WTC11 (cell line): ENCODE results near the gene CHMP2B. TPM values are rescaled to one million over a fixed set of nuclear protein-coding genes. Genes with fewer than 3 reads are reported as not detected.

Source experiments
- ATAC-seq: fragments of 200-7000 bp; cut with Tn5 transposase; 2 replicates; pipeline ENCODE4 v1.10.0; 2021; ENCODE audit warnings: mild to moderate bottlenecking, moderate library complexity
- CTCF ChIA-PET: fragments of 300-600 bp; sonication (Branson Sonifier 250); formaldehyde crosslinking; loops from one replicate; lab custom pipeline; 2021; ENCODE audit warnings: antibody characterized with exemption; lab: Charles Lee
- POLR2A ChIA-PET: fragments of 350-600 bp; sonication (Branson Sonifier 250); formaldehyde crosslinking; loops from one replicate; lab custom pipeline; 2021; ENCODE audit warnings: antibody characterized with exemption; lab: Charles Lee
- DNase-seq: peaks from one replicate; pipeline ENCODE4 v3.0.0; 2021; ENCODE audit warnings: low spot score
- H3K27ac Mint-ChIP-seq: 2 replicates; pipeline ENCODE4 v1.8.0; 2021; ENCODE audit warnings: mixed read lengths
- H3K27me3 Mint-ChIP-seq: 2 replicates; pipeline ENCODE4 v1.8.0; 2021; ENCODE audit warnings: low read depth, mild to moderate bottlenecking, moderate library complexity, mixed read lengths
- H3K36me3 Mint-ChIP-seq: 2 replicates; pipeline ENCODE4 v1.8.0; 2021; ENCODE audit warnings: mixed read lengths
- H3K4me1 Mint-ChIP-seq: 2 replicates; pipeline ENCODE4 v1.8.0; 2022; ENCODE audit warnings: mixed read lengths
- H3K4me3 Mint-ChIP-seq: 2 replicates; pipeline ENCODE4 v1.8.0; 2021; ENCODE audit warnings: mild to moderate bottlenecking, moderate library complexity, mixed read lengths
- H3K9me3 Mint-ChIP-seq: 2 replicates; pipeline ENCODE4 v1.8.0; 2021; ENCODE audit warnings: mixed read lengths
- CREB1 ChIP-seq: sonication (generic); formaldehyde crosslinking; IDR thresholded peaks from 2 replicates; pipeline ENCODE4 v1.8.0; 2023; ENCODE audit warnings: mild to moderate bottlenecking, missing genetic modification reagents
- CREM ChIP-seq: sonication (generic); formaldehyde crosslinking; IDR thresholded peaks from 2 replicates; pipeline ENCODE4 v1.8.1; 2022; ENCODE audit warnings: mild to moderate bottlenecking, missing genetic modification reagents, moderate library complexity
- E2F4 ChIP-seq: sonication (generic); formaldehyde crosslinking; IDR thresholded peaks from 2 replicates; pipeline ENCODE4 v1.8.1; 2022; ENCODE audit warnings: low read depth, mild to moderate bottlenecking, moderate library complexity, missing genetic modification reagents, borderline replicate concordance
- ESRRA ChIP-seq: sonication (generic); formaldehyde crosslinking; IDR thresholded peaks from 2 replicates; pipeline ENCODE4 v1.8.1; 2022; ENCODE audit warnings: mild to moderate bottlenecking, missing genetic modification reagents, borderline replicate concordance
- FOXP4 ChIP-seq: sonication (generic); formaldehyde crosslinking; IDR thresholded peaks from 2 replicates; pipeline ENCODE4 v1.8.0; 2022; ENCODE audit warnings: mild to moderate bottlenecking, missing genetic modification reagents
- MLX ChIP-seq: sonication (generic); formaldehyde crosslinking; IDR thresholded peaks from 2 replicates; pipeline ENCODE4 v1.8.1; 2023; ENCODE audit warnings: mild to moderate bottlenecking, missing genetic modification reagents, moderate library complexity
- MXD4 ChIP-seq: fragments of 250-450 bp; sonication (Bioruptor Pico); IDR thresholded peaks from 2 replicates; pipeline ENCODE4 v1.8.0; 2021; ENCODE audit warnings: mild to moderate bottlenecking, moderate library complexity, borderline replicate concordance
- NFE2L1 ChIP-seq: sonication (generic); formaldehyde crosslinking; IDR thresholded peaks from 2 replicates; pipeline ENCODE4 v1.8.1; 2023; ENCODE audit warnings: missing genetic modification reagents
- NR2C2 ChIP-seq: sonication (generic); formaldehyde crosslinking; IDR thresholded peaks from 2 replicates; pipeline ENCODE4 v1.8.0; 2022; ENCODE audit warnings: mild to moderate bottlenecking, missing genetic modification reagents
- NR3C1 ChIP-seq: sonication (generic); formaldehyde crosslinking; conservative IDR thresholded peaks from 2 replicates; pipeline ENCODE4 v1.8.1; 2023; ENCODE audit warnings: low read depth, mild to moderate bottlenecking, missing genetic modification reagents
- OVOL2 ChIP-seq: fragments of 250-450 bp; sonication (Bioruptor Pico); IDR thresholded peaks from 2 replicates; pipeline ENCODE4 v1.9.0; 2021; ENCODE audit warnings: mild to moderate bottlenecking, borderline replicate concordance
- RELA ChIP-seq: sonication (generic); formaldehyde crosslinking; IDR thresholded peaks from 2 replicates; pipeline ENCODE4 v1.8.1; 2022; ENCODE audit warnings: missing genetic modification reagents, mild to moderate bottlenecking, borderline replicate concordance
- ZNF219 ChIP-seq: sonication (generic); formaldehyde crosslinking; IDR thresholded peaks from 2 replicates; pipeline ENCODE4 v1.8.0; 2023; ENCODE audit warnings: missing genetic modification reagents, mild to moderate bottlenecking, borderline replicate concordance
- ZNF423 ChIP-seq: fragments of 250-450 bp; sonication (Bioruptor Pico); IDR thresholded peaks from 2 replicates; pipeline ENCODE4 v2.1.2; 2022; ENCODE audit warnings: mild to moderate bottlenecking, moderate library complexity
- ZSCAN18 ChIP-seq: fragments of 250-450 bp; sonication (Bioruptor Pico); IDR thresholded peaks from 2 replicates; pipeline ENCODE4 v2.1.2; 2022; ENCODE audit warnings: mild to moderate bottlenecking, moderate library complexity
- total RNA-seq: library from RNA; stranded (reverse); gene quantifications from 3 replicates; pipeline ENCODE4 v1.2.3, GENCODE V29; 2021
- TF ChIP-seq, protein P1 (sequence below): fragments of 200-600 bp; IDR thresholded peaks from 2 replicates; pipeline ENCODE4 v1.8.0; 2022; ENCODE audit warnings: antibody characterized with exemption
- TF ChIP-seq, protein P2 (sequence below): fragments of 250-450 bp; sonication (Bioruptor Pico); IDR thresholded peaks from 2 replicates; pipeline ENCODE4 v1.8.0; 2021; ENCODE audit warnings: mild to moderate bottlenecking
- TF ChIP-seq, protein P3 (sequence below): sonication (generic); formaldehyde crosslinking; IDR thresholded peaks from 2 replicates; pipeline ENCODE4 v1.8.0; 2023; ENCODE audit warnings: missing genetic modification reagents

Gene CHMP2B
- total RNA-seq, 1 experiment from 2014 or later: 37.8 TPM

- H3K4me1 Mint-ChIP-seq: peaks cover 15% of the 10 kb centered on the region
- POLR2A ChIA-PET: no interaction called here
- H3K27me3 Mint-ChIP-seq: no peaks in the 10 kb centered on the region
- peak; percentile 43; the same call in 1 of the 2 replicates for ATAC-seq
- no peak overlapping the region for H3K27ac Mint-ChIP-seq
- no peaks in the 10 kb centered on the region for H3K36me3 Mint-ChIP-seq
- no peak overlapping the region for H3K4me3 Mint-ChIP-seq
- CTCF ChIA-PET: interaction anchor here (0.6 to 2.3 kb wide), 6 partner anchors 12 to 745 kb away, joined by 3 to 7 read pairs (median 6); partner anchors contain the start of gene CHMP2B
- no peaks in the 10 kb centered on the region for H3K9me3 Mint-ChIP-seq
- TF ChIP-seq, protein P1, sequence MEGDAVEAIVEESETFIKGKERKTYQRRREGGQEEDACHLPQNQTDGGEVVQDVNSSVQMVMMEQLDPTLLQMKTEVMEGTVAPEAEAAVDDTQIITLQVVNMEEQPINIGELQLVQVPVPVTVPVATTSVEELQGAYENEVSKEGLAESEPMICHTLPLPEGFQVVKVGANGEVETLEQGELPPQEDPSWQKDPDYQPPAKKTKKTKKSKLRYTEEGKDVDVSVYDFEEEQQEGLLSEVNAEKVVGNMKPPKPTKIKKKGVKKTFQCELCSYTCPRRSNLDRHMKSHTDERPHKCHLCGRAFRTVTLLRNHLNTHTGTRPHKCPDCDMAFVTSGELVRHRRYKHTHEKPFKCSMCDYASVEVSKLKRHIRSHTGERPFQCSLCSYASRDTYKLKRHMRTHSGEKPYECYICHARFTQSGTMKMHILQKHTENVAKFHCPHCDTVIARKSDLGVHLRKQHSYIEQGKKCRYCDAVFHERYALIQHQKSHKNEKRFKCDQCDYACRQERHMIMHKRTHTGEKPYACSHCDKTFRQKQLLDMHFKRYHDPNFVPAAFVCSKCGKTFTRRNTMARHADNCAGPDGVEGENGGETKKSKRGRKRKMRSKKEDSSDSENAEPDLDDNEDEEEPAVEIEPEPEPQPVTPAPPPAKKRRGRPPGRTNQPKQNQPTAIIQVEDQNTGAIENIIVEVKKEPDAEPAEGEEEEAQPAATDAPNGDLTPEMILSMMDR: peak; percentile 40; the same call in 1 of the 2 replicates
- no peak for TF ChIP-seq NR2C2 (CRISPR knock-in tag)
- peak; percentile 54 for DNase-seq
Observed at GRCh38 chr3:87260270-87260669, 33.2 kb downstream of the CHMP2B start.

- Mint-ChIP-seq H3K27me3 (no peaks in the 10 kb centered on the region), H3K4me3 (no peak overlapping the region), H3K4me1 (peaks cover 15% of the 10 kb centered on the region), H3K36me3 (no peaks in the 10 kb centered on the region), H3K27ac (0 out of 2 replicates have a peak overlapping the region, but pooled peaks have one; percentile 70), H3K9me3 (no peaks in the 10 kb centered on the region)
- CTCF ChIA-PET: interaction anchor here (1.7 kb wide), 1 partner anchor 743 kb away, joined by 6 read pairs; no protein-coding TSS in a partner anchor
- TF ChIP-seq, protein P2, sequence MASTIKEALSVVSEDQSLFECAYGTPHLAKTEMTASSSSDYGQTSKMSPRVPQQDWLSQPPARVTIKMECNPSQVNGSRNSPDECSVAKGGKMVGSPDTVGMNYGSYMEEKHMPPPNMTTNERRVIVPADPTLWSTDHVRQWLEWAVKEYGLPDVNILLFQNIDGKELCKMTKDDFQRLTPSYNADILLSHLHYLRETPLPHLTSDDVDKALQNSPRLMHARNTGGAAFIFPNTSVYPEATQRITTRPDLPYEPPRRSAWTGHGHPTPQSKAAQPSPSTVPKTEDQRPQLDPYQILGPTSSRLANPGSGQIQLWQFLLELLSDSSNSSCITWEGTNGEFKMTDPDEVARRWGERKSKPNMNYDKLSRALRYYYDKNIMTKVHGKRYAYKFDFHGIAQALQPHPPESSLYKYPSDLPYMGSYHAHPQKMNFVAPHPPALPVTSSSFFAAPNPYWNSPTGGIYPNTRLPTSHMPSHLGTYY (CRISPR knock-in tag): no peak
- TF ChIP-seq ESRRA (no peak), RELA (CRISPR knock-in tag) (no peak), ZNF219 (CRISPR knock-in tag) (no peak), NR3C1 (CRISPR knock-in tag) (no peak), E2F4 (no peak), ZSCAN18 (CRISPR knock-in tag) (no peak), MLX (no peak), CREB1 (CRISPR knock-in tag) (no peak), OVOL2 (CRISPR knock-in tag) (no peak), CREM (CRISPR knock-in tag) (no peak), NFE2L1 (CRISPR knock-in tag) (no peak), FOXP4 (CRISPR knock-in tag) (no peak), MXD4 (CRISPR knock-in tag) (no peak), ZNF423 (CRISPR knock-in tag) (no peak)
- TF ChIP-seq, protein P3, sequence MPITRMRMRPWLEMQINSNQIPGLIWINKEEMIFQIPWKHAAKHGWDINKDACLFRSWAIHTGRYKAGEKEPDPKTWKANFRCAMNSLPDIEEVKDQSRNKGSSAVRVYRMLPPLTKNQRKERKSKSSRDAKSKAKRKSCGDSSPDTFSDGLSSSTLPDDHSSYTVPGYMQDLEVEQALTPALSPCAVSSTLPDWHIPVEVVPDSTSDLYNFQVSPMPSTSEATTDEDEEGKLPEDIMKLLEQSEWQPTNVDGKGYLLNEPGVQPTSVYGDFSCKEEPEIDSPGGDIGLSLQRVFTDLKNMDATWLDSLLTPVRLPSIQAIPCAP (CRISPR knock-in tag): no peak
- POLR2A ChIA-PET: no interaction called here
- DNase-seq: no peak
- ATAC-seq: no peak
Observed at GRCh38 chr3:87261925-87262324, 34.8 kb downstream of the CHMP2B start.
